G401.6 (cell line): ENCODE measurements around the gene CRY1.
A peak's percentile ranks its signal among the peaks of the same experiment; 100 is the strongest.
"Not testable (repeated sequence)": the region's sequence is repeated elsewhere in the genome, so short reads cannot be mapped to it uniquely, and the experiment has no call there.

Experiments
- FAIRE-seq: peaks from 2 replicates; lab custom pipeline; 2012; peaks lifted over from hg19 to GRCh38; lab: Jason Lieb, UNC

CRY1 gene

DNA sequence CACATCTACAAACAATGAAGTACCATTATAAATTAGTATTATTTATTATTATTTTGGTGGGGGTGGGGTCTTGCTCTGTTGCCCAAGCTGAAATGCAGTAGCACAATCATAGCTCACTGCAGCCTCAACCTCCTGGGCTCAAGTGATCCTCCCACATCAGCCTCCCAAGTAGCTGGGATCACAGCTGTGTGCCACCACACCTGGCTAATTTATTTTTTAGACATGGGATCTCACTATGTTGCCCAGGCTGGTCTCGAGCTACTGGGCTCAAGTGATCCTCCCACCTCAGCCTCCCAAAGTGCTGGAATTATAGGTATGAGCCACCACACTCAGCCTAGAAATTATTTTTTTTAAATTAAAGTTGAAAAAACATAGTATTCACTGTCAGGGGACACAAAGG is 15.0 kb upstream of the CRY1 start:
- FAIRE-seq = not testable (repeated sequence)

DNA sequence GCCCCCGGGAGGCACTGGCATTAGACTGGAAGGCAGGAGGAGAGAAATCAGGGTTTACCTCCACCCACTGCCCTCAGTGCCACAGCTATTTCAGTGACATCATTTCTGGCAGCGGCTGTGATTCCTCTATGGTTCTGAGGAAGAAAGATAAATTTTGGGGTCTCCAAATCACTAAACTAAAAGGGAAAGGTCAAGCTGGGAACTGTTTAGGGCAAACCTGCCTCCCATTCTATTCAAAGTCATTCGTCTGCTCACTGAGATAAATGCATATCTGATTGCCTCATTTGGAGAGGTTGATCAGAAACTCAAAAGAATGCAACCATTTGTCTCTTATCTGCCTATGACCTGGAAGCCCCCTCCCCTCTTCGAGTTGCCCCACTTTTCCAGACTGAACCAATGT is 14.0 kb upstream of the CRY1 start:
- FAIRE-seq = no peak

GRCh38 chr12:107106241-107107025 is 13.1 kb upstream of the CRY1 start:
- no peak for FAIRE-seq

DNA sequence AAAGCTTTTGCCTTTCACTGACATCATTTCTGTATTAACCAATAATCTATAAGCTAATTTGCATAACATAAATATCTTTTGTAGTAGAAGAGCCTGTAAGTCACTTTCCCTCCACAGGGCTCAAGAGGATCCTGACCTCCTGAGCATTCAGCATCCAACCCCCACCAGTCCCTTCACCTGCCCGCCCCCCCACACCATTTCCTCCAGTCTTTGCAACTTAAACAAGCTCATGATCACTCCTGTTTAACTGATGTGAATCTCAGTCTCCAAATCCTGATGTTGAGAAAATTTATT is 12.0 kb upstream of the CRY1 start:
- FAIRE-seq = no peak

DNA sequence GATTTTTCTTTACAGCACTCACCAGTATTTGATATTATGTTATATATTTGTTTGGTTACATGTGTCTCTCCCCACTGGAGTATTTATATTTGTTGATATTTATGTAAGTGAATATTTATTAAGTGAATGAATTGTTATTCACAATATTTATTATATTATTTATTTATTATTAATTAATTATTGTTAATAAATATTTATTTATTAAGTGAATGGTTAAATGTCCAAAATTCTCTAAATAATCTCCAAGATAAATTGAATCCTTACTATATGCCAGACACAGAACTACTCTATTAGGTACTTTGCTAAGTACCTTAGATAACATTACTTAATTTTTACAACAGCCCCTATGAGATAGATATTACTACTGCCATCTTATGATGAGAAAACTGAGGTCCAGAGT is 10.2 kb upstream of the CRY1 start:
- FAIRE-seq = peak; percentile 93

DNA sequence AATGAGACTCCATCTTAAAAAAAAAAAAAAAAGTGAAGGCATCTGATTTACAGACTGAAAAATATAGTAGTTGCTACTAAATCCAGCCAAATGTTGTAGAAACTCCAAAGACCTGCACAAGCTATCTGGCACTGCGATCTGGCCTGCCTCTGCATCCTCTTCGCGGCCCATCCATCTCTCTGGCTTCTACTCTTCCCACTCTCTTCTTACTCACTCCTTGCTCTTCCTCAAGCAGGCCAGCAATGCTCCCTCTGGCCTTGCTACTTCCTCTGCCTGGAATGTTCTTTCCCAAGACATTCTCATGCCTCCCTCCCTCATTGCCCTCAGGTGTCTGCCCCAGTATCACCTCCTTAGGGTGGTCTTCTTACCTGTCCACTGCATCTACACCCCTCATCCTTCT is 9.7 kb upstream of the CRY1 start:
- no peak for FAIRE-seq

GRCh38 chr12:107102294-107102693 is 8.9 kb upstream of the CRY1 start:
- FAIRE-seq = no peak

GRCh38 chr12:107101651-107102050 is 8.3 kb upstream of the CRY1 start:
- no peak for FAIRE-seq

DNA sequence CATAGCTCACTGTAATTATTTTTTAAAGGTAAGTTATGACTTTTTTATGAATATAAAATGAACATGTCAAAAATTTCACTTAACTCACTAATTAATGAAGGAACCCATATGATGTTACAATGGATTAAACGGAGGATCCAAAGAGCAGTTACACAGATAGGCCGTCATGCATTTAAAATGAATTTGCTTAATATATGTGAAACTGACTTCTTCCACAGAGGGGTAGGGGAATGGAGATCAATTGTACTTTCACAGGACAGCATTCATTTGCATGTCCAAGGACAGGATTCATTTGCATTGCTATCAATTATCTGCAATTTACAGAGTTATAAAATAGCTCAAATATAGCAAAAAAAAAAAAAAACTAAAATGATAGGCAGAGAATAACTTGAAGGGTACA is 6.6 kb upstream of the CRY1 start:
- no peak for FAIRE-seq

GRCh38 chr12:107096571-107096970 is 3.2 kb upstream of the CRY1 start:
- FAIRE-seq = no peak

DNA sequence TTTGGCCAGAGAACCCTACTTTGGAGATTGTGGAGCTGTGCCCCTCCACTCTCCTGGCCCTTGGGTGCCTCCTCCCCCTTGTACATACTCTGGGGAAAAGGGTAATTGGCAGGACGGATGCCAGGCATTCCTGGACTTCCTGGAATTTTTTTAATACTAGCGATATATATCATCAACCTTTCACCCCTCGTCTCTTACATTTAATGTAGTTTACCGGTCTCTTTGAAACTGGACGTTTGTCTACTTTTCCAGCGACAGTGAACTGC is 767 bp upstream of the CRY1 start:
- FAIRE-seq = no peak

DNA sequence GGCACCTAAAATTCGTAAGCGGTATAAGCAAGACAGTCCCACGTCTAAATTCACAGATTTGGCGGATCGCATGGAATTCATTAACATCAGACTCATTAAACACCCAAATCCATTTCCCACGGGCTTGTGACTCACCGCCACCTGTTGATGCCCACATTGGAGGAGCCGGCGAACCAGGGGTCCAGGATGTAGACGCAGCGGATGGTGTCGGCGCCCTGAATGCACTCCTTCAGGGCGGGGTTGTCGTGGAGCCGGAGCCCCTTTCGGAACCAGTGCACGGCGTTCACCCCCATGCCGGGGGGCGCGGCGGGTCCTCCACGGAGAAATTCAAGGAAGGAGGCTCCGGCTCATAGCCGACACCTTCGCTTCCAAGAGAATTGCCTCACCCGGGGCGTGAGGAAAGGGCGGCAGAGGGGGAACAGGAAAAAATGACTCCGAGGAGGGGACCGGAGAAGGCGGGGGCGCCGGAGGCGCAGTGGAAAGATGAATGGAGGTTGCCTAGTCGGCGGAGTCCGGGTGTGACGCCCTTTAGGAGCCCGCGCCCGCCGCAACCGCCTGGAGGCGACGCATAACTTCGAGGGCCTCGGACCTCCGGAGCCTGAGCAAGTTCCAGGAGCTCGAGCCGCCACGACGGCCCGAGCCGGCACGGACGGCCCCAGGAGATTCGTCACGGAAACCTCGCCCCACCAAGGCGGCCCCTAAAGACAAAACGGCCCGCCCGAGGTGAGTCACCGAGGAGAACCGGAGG is 506 bp downstream of the CRY1 start:
- no peak for FAIRE-seq

- peak; percentile 96 for FAIRE-seq
Measured at GRCh38 chr12:107091989-107092641, 1.2 kb downstream of the CRY1 start.

DNA sequence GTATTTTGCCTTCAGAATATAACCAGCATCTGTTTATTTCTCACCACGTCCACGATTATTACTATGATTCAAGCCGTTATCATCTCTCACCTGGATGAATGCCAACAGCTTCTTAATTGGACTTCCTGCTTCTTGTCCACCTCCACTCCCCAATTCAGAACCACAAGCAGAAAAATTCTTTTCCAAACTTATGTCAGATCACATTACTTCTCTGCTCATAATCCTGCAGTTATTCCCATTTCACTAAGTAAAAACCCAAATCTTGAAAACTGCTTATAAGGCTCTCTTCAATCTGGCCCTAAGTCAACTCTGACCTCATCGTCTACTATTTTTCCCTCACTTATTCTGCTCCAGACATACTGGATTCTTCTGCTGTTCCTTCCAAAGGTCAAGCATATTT is 2.0 kb downstream of the CRY1 start:
- FAIRE-seq = no peak

- FAIRE-seq = no peak
Measured at GRCh38 chr12:107090711-107091110, 2.6 kb downstream of the CRY1 start.

DNA sequence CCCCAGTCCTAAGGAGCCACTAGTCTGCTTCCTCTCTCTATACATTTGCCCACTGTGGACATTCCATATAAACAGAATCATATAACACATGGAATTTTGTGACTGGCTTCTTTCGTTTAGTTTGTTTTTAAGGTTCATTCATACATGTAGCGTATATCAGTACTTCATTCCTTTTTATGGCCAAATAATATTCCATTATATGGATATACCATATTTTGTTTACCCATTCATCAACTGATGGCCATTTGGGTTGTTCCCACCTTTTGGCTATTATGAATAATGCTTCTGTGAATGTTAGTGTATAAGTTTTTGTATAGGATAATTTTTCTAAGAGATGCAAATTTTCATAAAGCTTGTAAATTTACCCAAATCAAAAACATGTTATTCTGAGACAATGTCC is 4.4 kb downstream of the CRY1 start:
- FAIRE-seq = no peak

DNA sequence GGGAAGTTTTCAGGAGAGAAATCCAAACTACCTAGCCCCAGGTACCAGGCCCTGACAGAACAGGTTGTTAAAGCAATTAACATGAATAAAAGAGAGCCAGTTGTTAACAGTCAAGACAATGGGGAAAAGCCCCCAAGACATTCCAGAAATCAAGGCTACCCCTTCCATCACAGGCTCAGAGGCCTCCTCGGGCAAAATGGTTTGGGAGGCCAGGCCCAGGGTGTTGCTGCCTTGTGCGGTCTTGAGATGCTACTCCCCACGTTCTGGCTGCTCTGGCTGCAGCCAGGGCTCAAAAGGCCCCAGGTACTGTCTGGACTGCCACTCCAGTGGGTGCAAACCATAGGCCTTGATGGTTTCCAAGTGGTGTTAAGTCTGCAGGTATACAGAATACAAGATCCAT is 7.0 kb downstream of the CRY1 start:
- no peak for FAIRE-seq

- no peak for FAIRE-seq
Measured at GRCh38 chr12:107081778-107082177, 11.6 kb downstream of the CRY1 start.

DNA sequence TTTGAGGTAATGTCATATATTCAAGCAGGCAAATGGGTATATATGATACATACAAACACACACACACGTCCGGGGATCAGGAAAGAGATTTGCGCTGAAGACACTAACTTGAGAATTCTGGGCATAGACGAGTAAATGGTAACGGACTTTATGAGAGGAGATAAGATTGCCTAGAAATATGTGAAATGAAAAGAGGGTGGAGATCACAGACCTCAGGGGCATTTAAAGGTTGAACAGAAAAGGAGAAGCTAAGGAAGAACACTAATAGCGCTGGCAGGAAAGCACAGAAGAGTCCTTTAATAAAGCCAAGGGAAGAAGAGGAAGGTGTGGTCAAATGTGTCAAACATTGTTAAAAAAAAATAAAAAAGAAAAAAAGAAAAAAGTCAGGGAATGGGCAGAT is 13.1 kb downstream of the CRY1 start:
- FAIRE-seq = no peak

DNA sequence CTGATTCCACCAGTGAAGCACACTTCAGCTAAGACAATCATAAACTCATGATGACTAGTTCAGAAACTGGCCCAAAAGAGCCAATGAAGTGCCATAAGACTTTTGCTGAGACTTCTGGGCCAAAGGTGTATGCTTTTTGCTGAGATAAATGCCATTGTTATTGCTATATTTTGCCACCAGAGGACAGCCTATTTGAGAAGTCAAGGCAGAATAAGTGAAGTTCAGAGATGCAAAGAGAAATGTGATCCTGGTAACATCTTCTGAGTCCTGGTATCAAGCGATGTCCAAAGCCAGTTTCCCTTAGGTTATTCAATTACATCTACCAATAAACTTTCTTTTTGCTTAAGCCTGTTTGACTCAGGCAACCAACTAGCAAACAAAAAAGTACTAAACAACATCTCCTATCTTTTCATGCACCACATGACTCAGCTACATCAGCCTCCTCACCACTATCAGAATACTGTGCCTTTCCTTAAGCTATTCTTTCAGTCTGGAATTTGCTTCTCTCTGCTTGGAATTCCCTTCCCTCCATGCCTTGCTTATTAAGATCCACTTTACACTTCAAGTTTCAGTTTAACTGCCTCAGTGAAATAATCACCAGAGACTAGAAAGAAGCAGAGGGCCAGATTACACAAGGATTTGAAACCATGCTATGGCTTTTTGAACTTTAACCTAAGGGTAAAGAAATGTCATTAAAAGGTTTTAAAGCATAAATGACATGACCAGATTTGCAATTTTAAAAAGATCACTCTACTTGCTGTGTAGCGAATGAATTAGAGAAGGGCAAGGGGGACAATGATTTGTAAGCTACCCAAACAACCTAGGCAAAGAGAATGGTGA is 14.0 kb downstream of the CRY1 start:
- peak; percentile 71 for FAIRE-seq

- not testable (repeated sequence) for FAIRE-seq
Measured at GRCh38 chr12:107073266-107073665, 20.1 kb downstream of the CRY1 start.

- no peak for FAIRE-seq
Measured at GRCh38 chr12:107066691-107067090, 26.7 kb downstream of the CRY1 start.

- FAIRE-seq = no peak
Measured at GRCh38 chr12:107064687-107065086, 28.7 kb downstream of the CRY1 start.
